Right cardiac atrium (tissue), 5 donors: ENCODE measurements around the gene ASXL1. TPM values are rescaled to one million over a fixed set of nuclear protein-coding genes. Genes with fewer than 3 reads are reported as not detected.
"Not testable (repeated sequence)": the region's sequence is repeated elsewhere in the genome, so short reads cannot be mapped to it uniquely, and the experiment has no call there.

Experiments used
- ATAC-seq, 2 donors: fragments of 200-7000 bp; cut with Tn5 transposase; one replicate each; pipeline versions ENCODE4 v1.8.0 to v1.9.1; 2020; ENCODE audit warnings: moderate library complexity in 2 of 2, mild to moderate bottlenecking in 1 of 2
- DNase-seq, 3 donors: peaks; one replicate each; pipeline ENCODE4 v3.0.0-alpha.2; 2020
- H3K27ac ChIP-seq: one replicate; pipeline ENCODE4 v1.5.1; 2013; ENCODE audit warnings: mild to moderate bottlenecking, low read length, control low read depth, moderate library complexity
- H3K27me3 ChIP-seq: one replicate; pipeline ENCODE4 v1.6.1; 2013; ENCODE audit not compliant: control insufficient read depth, insufficient read depth
- H3K4me1 ChIP-seq: one replicate; pipeline ENCODE4 v1.6.1; 2013; ENCODE audit warnings: low read length; ENCODE audit not compliant: control insufficient read depth, insufficient read depth
- H3K4me3 ChIP-seq: one replicate; pipeline ENCODE4 v1.5.1; 2013; ENCODE audit warnings: low read length, control low read depth
- H3K9me3 ChIP-seq: one replicate; pipeline ENCODE4 v1.6.1; 2013; ENCODE audit warnings: low read length; ENCODE audit not compliant: control insufficient read depth
- WGBS: extraction: QIAGEN DNeasy Blood & Tissue Kit; methylation state at CpG from one replicate; pipeline ENCODE4 v1.1.7; 2013; 5-methylcytosine and 5-hydroxymethylcytosine counted together
- intact Hi-C, 4 donors: fragments of 100-400 bp; cut with DNase I; formaldehyde crosslinking; loops; one replicate each; pipeline versions ENCODE4 v1.11.0 to v1.14.0; 2022 to 2023
- polyA plus RNA-seq: library from polyadenylated mRNA; stranded (reverse); fragments of 200-250 nt; gene quantifications from one replicate; pipeline ENCODE4 v1.2.3, GENCODE V29; 2013
- total RNA-seq, 4 donors: library from RNA; stranded (reverse); fragmentation: NEBNext Ultra II Directional; extraction: Animal tissue kit (Norgen Biotek cat#: 25700); gene quantifications; one replicate each; pipeline ENCODE4 v1.2.1, GENCODE V29; 2021
- donor health status: healthy with polysubstance abuse.
- donor health status: DM: no; HTN: yes; CAD: no.
- donor health status: DM: no; HTN: no; CAD: no.
- donor health status: DM: no; HTN: yes; CAD: no; lungs with severe emphysema.
- donor health status: DM: yes; HTN: yes; CAD: no.

Gene ASXL1
- total and polyA plus RNA-seq, 5 donors: 19.1 to 51.3 (median 37.0) TPM

DNA sequence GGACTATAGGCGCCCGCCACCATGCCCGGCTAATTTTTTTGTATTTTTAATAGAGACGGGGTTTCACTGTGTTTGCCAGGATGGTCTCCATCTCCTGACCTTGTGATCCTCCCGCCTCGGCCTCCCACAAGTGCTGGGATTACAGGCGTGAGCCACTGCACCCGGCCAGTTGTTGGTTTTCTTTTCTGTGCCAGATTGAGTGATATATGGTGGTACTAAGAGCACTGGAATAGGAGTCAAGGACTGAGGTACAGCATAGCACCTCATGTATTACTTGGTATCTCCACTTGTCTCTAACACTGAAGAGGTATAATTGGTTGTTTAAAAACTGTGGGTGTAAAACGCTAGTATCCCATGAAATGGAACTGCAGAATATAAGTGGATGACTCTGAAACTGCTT, 25.3 kb downstream of the ASXL1 start:
- intact Hi-C loops: not testable (repeated sequence)
- WGBS: 97% methylated on average over 9 of the region's 9 CpGs

DNA sequence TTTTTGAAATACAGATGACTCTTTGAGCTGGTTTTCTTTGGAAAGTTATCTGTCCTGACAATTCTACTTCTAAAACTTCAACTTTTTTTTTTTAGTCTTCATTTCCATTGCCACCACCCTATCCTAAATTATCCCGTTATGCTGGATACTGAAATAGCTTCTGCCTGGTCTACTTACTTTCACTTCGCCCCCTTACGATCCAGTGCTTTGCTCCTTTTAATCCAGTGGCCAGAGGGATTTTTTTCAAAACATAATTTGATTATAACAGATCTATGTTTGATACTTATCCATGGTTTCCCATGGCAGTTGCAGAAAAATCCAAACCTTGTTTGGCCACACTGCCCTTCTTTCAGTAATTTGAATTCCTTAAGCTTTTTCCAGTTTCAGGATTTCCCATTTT, 27.4 kb downstream of the ASXL1 start:
- no peaks in the 10 kb centered on the region for H3K9me3 ChIP-seq
- H3K27me3 ChIP-seq: no peaks in the 10 kb centered on the region
- no peak overlapping the region for H3K27ac ChIP-seq
- intact Hi-C loops: no loop called here
- peaks cover 3% of the 10 kb centered on the region for H3K4me1 ChIP-seq
- WGBS: 35% methylated on average over 3 of the region's 3 CpGs
- ATAC-seq (no peak), DNase-seq (no peak)
- H3K4me3 ChIP-seq: peak overlapping the region; percentile 38

More for the DNA sequence above, 25.3 kb downstream of the ASXL1 start:
- not testable (repeated sequence) for H3K4me3 ChIP-seq, ATAC-seq, DNase-seq, H3K9me3 ChIP-seq, H3K27me3 ChIP-seq, H3K27ac ChIP-seq, H3K4me1 ChIP-seq

DNA sequence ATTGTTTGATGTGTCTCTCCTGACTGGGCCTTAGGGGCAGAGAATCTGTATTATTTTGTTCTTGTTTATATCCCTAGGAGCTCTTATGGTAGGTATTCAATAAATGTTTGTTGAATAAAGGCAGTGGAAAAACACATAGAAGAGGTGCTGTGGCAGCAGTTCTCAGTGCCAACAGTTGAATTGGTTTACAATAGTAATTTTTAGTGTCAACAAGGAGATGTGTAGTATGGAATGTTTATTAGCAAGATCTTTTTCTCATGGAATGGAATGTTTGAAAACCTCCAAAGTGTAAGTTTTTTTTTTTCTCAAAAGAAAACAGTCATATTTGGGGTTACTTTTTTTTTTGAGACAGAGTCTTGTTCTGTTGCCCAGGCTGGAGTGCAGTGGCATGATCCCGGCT, 28.0 kb downstream of the ASXL1 start:
- 85% methylated on average over 1 of the region's 1 CpG for WGBS
- ATAC-seq (no peak), DNase-seq (no peak)
- intact Hi-C loops: no loop called here
- peak overlapping the region; percentile 38 for H3K4me3 ChIP-seq
- peaks cover 3% of the 10 kb centered on the region for H3K4me1 ChIP-seq
- no peaks in the 10 kb centered on the region for H3K9me3 ChIP-seq
- no peaks in the 10 kb centered on the region for H3K27me3 ChIP-seq
- H3K27ac ChIP-seq: no peak overlapping the region

DNA sequence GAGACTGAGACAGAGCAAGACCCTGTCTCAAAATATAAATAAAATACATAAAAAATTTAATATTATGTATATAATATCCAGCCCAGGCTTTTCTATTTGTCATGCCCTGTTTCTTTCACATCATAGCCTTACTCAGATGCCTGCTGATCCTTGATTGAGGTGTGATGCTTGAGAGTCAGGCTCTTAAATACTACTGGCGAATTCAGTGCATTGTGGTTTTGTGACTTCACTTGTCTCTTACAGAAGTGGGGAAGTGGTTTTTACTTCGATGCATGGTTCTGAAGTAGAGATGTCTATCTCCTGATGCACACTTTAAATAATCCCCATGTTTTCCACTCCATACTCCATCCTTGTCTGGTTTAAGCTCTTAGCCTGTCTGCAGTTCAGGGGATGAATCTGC, 29.1 kb downstream of the ASXL1 start:
- DNase-seq (no peak), ATAC-seq (no peak)
- no peak overlapping the region for H3K27ac ChIP-seq
- no peaks in the 10 kb centered on the region for H3K27me3 ChIP-seq
- H3K4me3 ChIP-seq: no peak overlapping the region
- WGBS: 77% methylated on average over 2 of the region's 2 CpGs
- H3K9me3 ChIP-seq: no peaks in the 10 kb centered on the region
- intact Hi-C loops: no loop called here
- peaks cover 3% of the 10 kb centered on the region for H3K4me1 ChIP-seq

DNA sequence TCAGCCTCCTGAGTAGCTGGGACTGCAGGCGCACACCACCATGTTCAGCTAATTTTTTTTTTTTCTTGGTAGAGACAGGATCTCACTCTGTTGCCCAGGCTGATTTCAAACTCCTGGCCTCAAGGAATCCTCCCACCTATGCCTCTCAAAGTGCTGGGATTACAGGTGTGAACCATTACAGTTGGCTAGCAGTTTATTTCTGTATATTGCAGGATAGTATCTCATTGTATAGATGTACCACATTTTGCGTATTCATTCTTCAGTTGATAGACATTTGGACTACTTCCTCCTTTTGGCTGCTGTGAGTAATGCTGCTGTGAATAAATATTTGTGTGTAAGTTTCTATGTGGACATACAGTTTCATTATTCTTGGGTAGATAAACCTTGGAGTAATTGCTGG, 32.9 kb downstream of the ASXL1 start:
- Histone ChIP-seq H3K27ac (no peak overlapping the region), H3K4me1 (peaks cover 3% of the 10 kb centered on the region), H3K27me3 (no peaks in the 10 kb centered on the region), H3K4me3 (no peak overlapping the region), H3K9me3 (no peaks in the 10 kb centered on the region)
- ATAC-seq (no peak), DNase-seq (no peak)
- 95% methylated on average over 2 of the region's 2 CpGs for WGBS
- intact Hi-C loops: no loop called here

DNA sequence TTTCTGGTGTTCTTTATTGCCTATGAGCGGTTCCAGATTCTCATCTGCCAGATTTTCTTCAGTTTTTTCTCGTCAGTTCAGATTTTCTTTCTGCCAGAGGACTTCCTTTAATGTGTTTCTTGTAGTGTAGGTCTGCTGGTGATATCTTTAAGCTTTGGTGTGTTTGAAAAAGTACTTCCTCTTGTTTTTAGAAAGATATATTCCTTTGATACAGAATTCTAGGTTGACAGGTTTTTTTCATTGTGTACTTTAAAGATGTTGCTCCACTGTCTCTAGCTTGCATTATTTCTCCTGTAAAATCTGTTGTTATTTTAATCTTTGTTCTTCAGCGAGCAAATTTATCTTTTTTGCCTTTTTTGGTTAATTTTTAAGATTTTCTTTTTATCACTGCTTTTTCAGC, 36.9 kb downstream of the ASXL1 start:
- no peak overlapping the region for H3K27ac ChIP-seq
- ATAC-seq: no peak
- no peaks in the 10 kb centered on the region for H3K4me1 ChIP-seq
- H3K4me3 ChIP-seq: no peak overlapping the region
- intact Hi-C loops: no loop called here
- no peaks in the 10 kb centered on the region for H3K27me3 ChIP-seq
- no peaks in the 10 kb centered on the region for H3K9me3 ChIP-seq
- WGBS: 91% methylated on average over 3 of the region's 3 CpGs
- DNase-seq: no peak

DNA sequence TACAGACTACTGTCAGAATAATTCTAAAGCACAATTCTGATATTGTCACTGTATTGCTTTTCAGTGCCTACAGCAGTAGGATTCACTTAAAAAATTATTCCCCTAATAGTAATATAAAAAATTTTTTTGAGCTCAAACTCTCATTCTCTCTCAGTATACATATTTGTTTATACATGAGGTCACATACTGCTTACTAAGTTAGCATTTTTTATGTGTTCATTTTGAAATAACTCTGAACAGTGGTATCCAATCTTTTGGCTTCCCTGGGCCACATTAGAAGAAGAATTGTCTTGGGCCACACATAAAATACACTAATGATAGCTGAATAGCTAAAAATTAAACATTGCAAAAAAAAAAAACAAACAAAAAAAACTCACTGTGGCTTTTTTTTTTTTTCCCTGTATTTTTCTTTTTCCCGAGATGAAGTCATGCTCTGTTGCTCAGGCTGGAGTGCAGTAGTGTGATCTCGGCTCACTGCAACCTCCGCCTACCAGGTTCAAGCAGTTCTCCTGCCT, 38.6 kb downstream of the ASXL1 start:
- ATAC-seq: no peak
- intact Hi-C loops: no loop called here

DNA sequence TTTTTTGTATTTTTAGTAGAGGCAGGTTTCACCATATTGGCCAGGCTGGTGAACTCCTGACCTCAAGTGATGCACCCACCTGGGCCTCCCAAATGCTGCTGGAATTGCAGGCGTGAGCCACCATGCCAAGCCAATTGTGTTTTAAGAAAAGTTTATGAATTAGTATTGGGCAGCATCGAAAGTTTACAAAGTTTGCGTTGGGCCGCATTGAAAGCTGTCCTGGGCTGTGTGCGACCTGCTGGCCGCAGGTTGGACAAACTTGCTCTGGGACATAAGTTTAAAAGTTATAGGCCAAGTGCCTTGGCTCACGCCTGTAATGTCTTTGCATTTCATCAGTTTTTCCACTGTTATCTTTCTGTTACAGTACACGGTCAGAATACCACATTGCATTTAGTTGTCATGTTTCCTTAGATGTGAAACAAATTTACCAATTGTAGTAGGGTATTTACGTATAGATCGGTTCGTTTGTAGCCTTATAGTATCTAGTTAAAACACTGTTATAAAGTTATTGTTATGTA, 39.5 kb downstream of the ASXL1 start:
- no peak overlapping the region for H3K27ac ChIP-seq
- WGBS: 90% methylated on average over 11 of the region's 11 CpGs
- no peak for ATAC-seq
- intact Hi-C loops: no loop called here
- H3K9me3 ChIP-seq: no peaks in the 10 kb centered on the region
- no peaks in the 10 kb centered on the region for H3K27me3 ChIP-seq
- no peak overlapping the region for H3K4me3 ChIP-seq
- H3K4me1 ChIP-seq: peaks cover 2% of the 10 kb centered on the region
- no peak for DNase-seq

More for the DNA sequence above, 38.6 kb downstream of the ASXL1 start:
- Histone ChIP-seq H3K4me1 (peaks cover 2% of the 10 kb centered on the region), H3K27me3 (no peaks in the 10 kb centered on the region), H3K4me3 (no peak overlapping the region), H3K9me3 (no peaks in the 10 kb centered on the region), H3K27ac (no peak overlapping the region)
- 73% methylated on average over 3 of the region's 3 CpGs for WGBS
- DNase-seq: no peak

DNA sequence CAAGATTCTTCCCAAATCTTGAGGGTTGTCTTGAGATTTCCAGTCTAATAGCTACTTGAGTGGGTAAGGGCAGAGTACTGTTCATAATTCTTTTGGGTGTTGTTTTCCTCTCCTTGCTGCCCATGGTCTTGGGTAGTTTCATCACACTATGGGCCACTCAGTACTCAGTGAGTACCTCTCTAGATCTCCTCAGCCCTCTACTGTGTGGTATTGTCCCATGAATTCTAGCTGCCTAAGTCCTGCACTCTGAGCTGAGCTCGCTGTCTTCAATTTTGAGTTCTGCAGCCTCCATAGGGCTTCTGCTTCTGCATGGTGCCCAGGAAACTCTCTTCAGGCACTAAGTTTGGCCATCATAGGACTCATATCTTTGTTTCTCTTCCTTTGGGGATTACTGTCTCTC, 42.3 kb downstream of the ASXL1 start:
- intact Hi-C loops: no loop called here

DNA sequence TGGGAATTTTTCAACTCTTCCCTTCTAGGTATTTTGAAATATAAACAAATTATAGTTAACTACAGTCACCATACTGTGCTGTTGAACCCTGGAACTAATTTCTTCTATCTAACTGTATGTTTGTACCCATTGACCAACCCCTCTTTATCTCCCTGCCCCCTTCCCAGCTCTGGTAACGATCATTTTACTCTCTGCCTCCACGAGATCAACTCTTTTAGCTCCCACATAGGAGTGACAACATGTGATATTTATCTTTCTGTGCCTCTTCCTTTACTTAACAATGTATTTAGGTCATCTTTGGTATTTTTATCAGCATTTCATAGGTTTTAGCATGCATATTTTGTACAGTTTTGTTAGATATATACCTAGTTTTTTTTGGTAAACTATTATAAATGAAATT, 45.9 kb downstream of the ASXL1 start:
- WGBS: 65% methylated on average over 2 of the region's 2 CpGs

More for the DNA sequence above, 42.3 kb downstream of the ASXL1 start:
- DNase-seq (no peak), ATAC-seq (no peak)
- Histone ChIP-seq H3K27ac (no peak overlapping the region), H3K27me3 (no peaks in the 10 kb centered on the region), H3K4me1 (peaks cover 2% of the 10 kb centered on the region), H3K9me3 (no peaks in the 10 kb centered on the region), H3K4me3 (no peak overlapping the region)
- WGBS: 98% methylated on average over 1 of the region's 1 CpG

DNA sequence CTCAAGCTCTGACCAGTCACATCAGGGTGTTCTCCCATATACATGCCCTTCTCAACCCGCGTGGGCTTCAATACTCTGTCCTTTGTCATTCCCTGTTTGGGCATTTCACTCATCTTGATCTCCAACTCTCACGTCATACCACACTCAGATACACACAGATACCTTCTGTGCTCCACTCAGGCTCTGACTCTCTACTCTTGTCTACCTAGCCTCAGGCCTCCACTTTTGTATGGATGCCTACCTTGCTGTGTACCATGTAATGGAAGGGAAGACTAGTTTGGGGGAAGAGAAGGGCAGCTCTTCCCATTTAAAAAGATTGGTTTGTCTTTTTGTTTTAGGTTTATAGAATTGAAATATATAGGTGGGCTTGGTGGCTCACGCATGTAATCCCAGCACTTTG, 48.6 kb downstream of the ASXL1 start:
- Histone ChIP-seq H3K4me3 (no peak overlapping the region), H3K4me1 (no peaks in the 10 kb centered on the region), H3K9me3 (no peaks in the 10 kb centered on the region), H3K27ac (no peak overlapping the region), H3K27me3 (no peaks in the 10 kb centered on the region)
- intact Hi-C loops: no loop called here
- DNase-seq: no peak
- ATAC-seq: no peak
- 95% methylated on average over 4 of the region's 4 CpGs for WGBS

More for the DNA sequence above, 45.9 kb downstream of the ASXL1 start:
- H3K27me3 ChIP-seq: no peaks in the 10 kb centered on the region
- H3K27ac ChIP-seq: no peak overlapping the region
- intact Hi-C loops: no loop called here
- H3K4me3 ChIP-seq: no peak overlapping the region
- H3K9me3 ChIP-seq: no peaks in the 10 kb centered on the region
- no peak for ATAC-seq
- peaks cover 2% of the 10 kb centered on the region for H3K4me1 ChIP-seq
- DNase-seq: no peak
